IPS-11a (cell line): ENCODE results near the gene ATF7IP2.
"Not testable (repeated sequence)": the region's sequence is repeated elsewhere in the genome, so short reads cannot be mapped to it uniquely, and the experiment has no call there.

Source experiments
- H3K4me3 ChIP-seq: one replicate; pipeline ENCODE4 v1.5.1; 2013; ENCODE audit warnings: low read depth, low read length, control low read depth

The ATF7IP2 gene

GRCh38 chr16:10373556-10373955, 12.3 kb upstream of the ATF7IP2 start:
- no peak overlapping the region for H3K4me3 ChIP-seq

- H3K4me3 ChIP-seq: no peak overlapping the region
Observed at GRCh38 chr16:10376229-10376628, 9.6 kb upstream of the ATF7IP2 start.

DNA sequence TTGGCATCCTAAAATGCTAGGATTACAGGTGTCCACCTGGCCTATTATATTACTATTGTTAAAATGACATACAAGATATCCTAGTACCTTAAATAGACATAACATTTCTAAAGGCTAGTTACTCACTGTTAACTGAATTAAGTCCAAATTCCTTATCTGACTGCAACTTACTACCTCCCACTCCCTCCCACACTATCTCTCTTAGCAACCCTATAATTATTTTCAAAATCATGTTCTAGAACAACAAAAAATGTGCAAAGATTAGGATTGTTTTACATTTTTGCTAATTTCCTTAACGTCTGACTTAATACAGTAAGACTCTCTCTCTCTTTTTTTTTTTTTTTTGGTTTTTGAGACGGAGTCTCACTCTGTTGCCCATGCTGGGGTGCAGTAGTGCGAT, 2.2 kb upstream of the ATF7IP2 start:
- no peak overlapping the region for H3K4me3 ChIP-seq

DNA sequence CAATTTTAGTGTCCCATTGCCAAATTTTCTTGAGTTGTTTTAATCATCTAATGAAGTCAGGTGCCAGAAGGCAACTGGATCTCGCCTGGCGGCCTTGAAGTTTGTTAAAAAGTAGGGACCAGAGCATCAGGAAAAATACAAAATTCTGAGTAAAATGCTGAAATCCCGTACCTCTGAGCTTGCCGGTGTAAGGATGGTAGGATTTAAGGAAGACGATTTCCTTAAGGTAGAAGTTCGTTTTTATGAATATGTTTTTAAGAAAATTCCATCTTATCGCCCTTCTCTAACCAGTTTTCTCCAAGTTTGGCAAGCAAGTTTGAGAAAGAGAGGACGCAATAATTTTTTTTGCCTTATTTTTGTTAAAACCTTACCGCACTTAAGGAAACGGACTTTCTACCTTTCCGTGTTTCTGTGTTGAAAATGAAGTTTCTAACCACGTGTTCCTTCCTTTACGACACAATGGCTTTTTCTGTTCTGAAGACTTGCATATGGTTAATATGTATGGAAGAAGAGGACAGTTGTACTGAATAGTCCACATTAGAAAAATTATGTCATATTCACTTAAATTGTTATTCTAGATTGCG, 748 bp downstream of the ATF7IP2 start:
- peak overlapping the region; percentile 85 for H3K4me3 ChIP-seq

- peak overlapping the region; percentile 85 for H3K4me3 ChIP-seq
Observed at GRCh38 chr16:10387188-10387617, 1.3 kb downstream of the ATF7IP2 start.

GRCh38 chr16:10388988-10389387, 3.1 kb downstream of the ATF7IP2 start:
- H3K4me3 ChIP-seq: no peak overlapping the region

DNA sequence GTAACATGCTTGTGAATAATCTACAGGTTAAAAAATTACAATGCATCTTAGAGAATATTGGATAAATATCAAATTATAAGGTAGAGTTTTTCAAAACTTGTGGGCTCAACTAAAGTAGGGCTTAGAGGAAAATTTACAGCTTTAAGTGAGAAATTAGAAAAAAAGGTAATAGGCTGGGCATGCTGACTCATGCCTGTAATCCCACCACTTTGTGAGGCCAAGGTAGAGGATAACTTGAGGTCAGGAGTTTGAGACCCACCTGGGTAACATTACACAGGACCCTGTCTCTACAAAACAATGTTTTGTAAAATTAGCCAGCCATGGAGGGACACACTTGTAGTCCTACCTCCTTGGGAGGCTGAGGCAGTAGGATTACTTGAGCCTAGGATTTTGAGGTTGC, 4.5 kb downstream of the ATF7IP2 start:
- no peak overlapping the region for H3K4me3 ChIP-seq

DNA sequence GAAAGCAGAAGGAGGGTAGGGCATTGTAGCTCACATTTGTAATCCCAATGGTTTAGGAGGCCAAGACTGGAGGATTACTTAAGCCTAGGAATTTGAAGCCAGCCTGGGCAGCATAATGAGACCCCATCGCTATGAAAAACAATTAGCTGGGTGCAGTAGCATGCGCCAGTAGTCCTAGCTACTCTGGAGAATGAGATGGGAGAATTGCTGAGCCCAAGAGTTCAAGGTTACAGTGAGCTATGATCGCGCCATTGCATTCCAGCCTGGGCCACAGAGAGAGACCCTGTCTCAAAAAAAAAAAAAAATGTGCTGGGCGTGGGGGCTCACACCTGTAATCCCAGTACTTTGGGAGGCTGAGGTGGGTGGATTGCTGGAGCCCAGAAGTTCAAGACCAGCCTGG, 5.0 kb downstream of the ATF7IP2 start:
- H3K4me3 ChIP-seq: no peak overlapping the region

DNA sequence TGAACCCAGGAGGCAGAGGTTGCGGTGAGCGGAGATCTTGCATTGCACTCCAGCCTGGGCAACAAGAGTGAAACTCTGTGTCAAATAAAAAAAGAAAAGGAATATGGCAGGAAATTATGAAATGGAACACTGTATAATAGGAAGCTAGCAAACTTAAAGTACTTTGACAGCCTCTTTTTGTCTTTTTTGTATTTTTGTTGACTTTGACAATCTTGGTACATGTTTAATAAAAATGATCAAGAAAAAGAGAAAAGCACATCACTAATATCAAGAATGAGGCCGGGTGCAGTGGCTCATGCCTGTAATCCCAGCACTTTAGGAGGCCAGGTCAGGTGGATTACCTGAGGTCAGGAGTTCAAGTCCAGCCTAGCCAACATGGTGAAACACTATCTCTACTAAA, 5.5 kb downstream of the ATF7IP2 start:
- no peak overlapping the region for H3K4me3 ChIP-seq

GRCh38 chr16:10402975-10403374, 17.1 kb downstream of the ATF7IP2 start:
- H3K4me3 ChIP-seq: no peak overlapping the region

DNA sequence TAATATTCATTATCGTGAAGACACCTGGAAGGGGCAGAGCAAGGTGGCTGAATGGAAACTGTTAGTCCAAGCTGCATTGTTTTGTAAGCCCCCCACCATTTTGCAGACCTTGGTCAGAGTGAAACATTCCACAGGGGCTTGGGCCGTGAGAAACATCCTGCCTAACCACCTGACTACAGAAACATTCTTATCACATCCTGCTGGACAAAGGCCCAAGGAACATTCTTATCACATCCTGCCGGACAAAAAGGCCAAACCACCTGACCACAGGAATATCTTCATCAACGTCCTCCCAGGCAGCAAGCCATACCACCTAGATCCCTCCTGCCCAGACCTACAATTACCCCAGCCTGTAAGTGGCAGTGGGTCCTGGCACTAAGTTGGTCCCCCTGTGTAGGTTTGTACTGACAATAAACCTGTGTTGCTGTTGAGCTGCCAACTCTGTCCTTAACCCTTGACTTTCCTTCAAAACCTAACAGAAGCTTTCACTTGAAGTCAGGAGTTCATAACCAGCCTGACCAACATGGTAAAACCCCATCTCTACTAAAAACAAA, 19.6 kb downstream of the ATF7IP2 start:
- no peak overlapping the region for H3K4me3 ChIP-seq

- no peak overlapping the region for H3K4me3 ChIP-seq
Observed at GRCh38 chr16:10408824-10409381, 23.0 kb downstream of the ATF7IP2 start.

GRCh38 chr16:10409713-10410112, 23.9 kb downstream of the ATF7IP2 start:
- not testable (repeated sequence) for H3K4me3 ChIP-seq

GRCh38 chr16:10410469-10410868, 24.6 kb downstream of the ATF7IP2 start:
- H3K4me3 ChIP-seq: no peak overlapping the region

- no peak overlapping the region for H3K4me3 ChIP-seq
Observed at GRCh38 chr16:10412935-10413601, 27.2 kb downstream of the ATF7IP2 start.

DNA sequence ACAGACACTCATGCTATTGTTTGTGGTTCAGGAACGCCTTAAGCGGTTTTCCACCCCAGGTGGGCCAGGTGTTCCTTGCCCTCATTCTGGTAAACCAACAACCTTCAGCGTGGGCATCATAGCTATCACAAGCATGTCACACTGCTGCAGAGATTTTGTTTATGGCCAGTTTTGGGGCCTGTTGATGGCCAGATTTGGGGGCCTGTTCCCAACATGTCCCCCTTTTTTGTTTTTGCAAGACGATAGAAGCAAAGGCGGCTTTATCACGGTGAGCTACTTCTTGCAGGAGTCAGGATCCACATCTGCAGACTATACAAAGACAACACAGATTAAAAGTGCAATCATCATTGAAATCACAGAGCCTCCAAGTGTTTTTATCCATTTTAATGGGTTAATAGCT, 32.3 kb downstream of the ATF7IP2 start:
- H3K4me3 ChIP-seq: not testable (repeated sequence)

DNA sequence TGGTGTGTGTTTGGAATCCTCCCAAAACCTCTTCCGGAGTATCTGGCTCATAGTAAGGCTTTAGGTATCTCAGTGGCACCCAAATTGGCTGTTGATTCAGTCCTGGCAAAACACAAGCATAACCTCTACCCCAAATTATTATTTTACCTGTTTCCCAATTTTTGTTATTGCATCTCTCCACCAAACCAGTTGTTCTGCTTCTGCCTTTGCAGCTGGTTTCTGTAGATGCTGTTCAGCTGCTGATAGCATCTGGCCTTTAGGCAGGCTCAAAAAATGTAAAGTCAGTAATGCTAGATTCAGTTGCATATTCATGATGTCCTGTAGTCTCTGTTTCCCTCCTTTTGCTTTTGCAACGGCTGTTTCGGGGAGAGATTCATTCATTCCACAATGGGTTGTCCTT, 33.8 kb downstream of the ATF7IP2 start:
- H3K4me3 ChIP-seq: no peak overlapping the region

GRCh38 chr16:10421596-10421995, 35.7 kb downstream of the ATF7IP2 start:
- H3K4me3 ChIP-seq: no peak overlapping the region

DNA sequence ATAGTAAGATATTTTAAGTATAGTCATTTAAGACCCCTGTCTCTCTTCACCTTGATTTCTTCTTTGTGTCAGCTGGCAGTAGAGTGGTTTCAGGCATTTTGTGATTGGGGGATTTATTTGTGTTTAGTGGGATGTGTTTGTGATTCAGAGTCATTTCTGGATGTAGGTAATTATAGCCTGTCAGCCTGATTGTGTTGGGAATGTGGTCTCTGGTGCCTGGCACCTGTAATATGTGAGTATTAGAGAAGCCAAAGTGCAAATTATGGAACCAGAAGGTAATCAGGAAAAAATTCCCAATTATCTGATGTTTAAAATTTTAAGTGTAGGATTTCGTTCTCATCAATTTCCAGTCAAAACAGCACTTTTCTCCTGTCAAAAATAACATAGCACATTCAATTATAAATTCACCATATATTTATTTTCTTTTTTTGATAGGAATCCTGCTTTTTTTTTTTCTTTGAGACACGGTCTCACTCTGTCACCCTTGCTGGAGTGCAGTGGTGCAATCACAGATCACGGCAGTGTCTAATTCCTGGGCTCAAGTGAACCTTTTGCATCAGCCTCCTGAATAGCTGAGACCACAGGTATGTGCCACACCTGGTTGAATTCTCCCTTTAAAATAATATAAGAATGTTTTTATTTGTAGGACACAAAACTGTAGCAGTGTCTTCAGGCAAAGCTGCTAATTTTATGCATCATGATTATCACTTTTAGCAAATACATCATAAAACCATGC, 42.7 kb downstream of the ATF7IP2 start:
- no peak overlapping the region for H3K4me3 ChIP-seq

DNA sequence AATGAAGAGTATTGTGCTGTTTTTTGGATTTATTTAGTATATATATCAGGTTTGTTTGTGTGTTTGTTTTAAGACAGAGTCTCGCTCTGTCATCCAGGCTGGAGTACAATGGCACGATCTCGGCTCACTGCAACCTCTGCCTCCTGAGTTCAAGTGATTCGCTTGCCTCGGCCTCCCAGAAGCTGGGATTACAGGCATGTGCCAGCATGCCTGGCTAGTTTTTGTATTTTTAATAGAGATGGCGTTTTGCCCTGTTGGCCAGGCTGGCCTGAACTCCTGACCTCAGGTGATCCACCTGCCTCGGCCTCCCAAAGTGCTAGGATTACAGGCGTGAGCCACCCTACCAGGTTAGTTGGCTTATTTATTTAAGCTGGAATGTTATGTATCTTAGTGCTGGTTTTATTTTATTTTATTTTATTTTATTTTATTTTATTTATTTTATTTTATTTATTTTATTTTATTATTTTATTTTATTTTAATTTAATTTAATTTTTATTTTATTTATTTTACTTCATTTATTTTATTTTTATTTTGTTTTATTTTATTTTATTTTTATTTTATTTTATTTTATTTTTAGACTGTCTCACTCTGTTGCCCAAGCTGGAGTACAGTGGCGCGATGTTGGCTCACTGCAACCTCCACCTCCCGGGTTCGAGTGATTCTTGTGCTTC, 43.6 kb downstream of the ATF7IP2 start:
- H3K4me3 ChIP-seq: not testable (repeated sequence)

- no peak overlapping the region for H3K4me3 ChIP-seq
Observed at GRCh38 chr16:10441726-10442125, 55.9 kb downstream of the ATF7IP2 start.
